Stomach (tissue), 9 donors: ENCODE measurements around the gene TTC33. TPM values are rescaled to one million over a fixed set of nuclear protein-coding genes. Genes with fewer than 3 reads are reported as not detected.

Experiments used
- DNase-seq, 2 donors: peaks; one replicate each; pipeline versions ENCODE4 v3.0.0 to v3.0.0-alpha.2; 2013 to 2019
- H3K27ac ChIP-seq, 5 donors: fragments of 200-600 bp in 4 of 5; sonication (generic) in 4 of 5; one replicate each; pipeline ENCODE4 v1.5.1; 2013 to 2019; ENCODE audit warnings: mild to moderate bottlenecking in 1 of 5, moderate library complexity in 1 of 5
- H3K27me3 ChIP-seq, 3 donors: fragments of 200-600 bp; sonication (generic); one replicate each; pipeline ENCODE4 v1.5.1; 2017 to 2019; ENCODE audit warnings: mixed run types in 1 of 3
- H3K36me3 ChIP-seq, 4 donors: fragments of 200-600 bp; sonication (generic); 1 replicate in 3 of 4; 2 replicates in 1 of 4; pipeline ENCODE4 v1.5.1; 2016 to 2019
- H3K4me1 ChIP-seq, 4 donors: fragments of 200-600 bp; sonication (generic); one replicate each; pipeline ENCODE4 v1.5.1; 2016 to 2019
- H3K4me3 ChIP-seq, 4 donors: fragments of 200-600 bp; sonication (generic) in 3 of 4; one replicate each; pipeline ENCODE4 v1.5.1; 2016 to 2019; ENCODE audit warnings: mild to moderate bottlenecking in 1 of 4
- H3K9me3 ChIP-seq, 4 donors: fragments of 200-600 bp; sonication (generic); one replicate each; pipeline ENCODE4 v1.5.1; 2016 to 2019
- CTCF ChIP-seq, 7 experiments: fragments of 450-650 bp in 4 of 7; fragments of 200-600 bp in 3 of 7; sonication (generic) in 3 of 7; IDR thresholded peaks; one replicate each; pipeline ENCODE4 v1.5.1; 2016 to 2019; ENCODE audit warnings: antibody characterized with exemption in 7 of 7, control low read depth in 2 of 7, mild to moderate bottlenecking in 1 of 7
- EP300 ChIP-seq: sonication (generic); formaldehyde crosslinking; IDR thresholded peaks from one replicate; pipeline ENCODE4 v1.6.1; 2017; ENCODE audit warnings: antibody characterized with exemption
- POLR2A ChIP-seq, 4 donors: fragments of 450-650 bp; IDR thresholded peaks; one replicate each; pipeline ENCODE4 v1.6.1; 2016; ENCODE audit warnings: antibody characterized with exemption in 4 of 4, control low read depth in 2 of 4, mild to moderate bottlenecking in 1 of 4, moderate library complexity in 1 of 4
- POLR2AphosphoS5 ChIP-seq, 3 donors: sonication (generic); formaldehyde crosslinking; IDR thresholded peaks; one replicate each; pipeline ENCODE4 v1.6.1; 2016; ENCODE audit warnings: antibody characterized with exemption in 3 of 3
- WGBS, 5 donors: extraction: QIAGEN DNeasy Blood & Tissue Kit in 3 of 5; methylation state at CpG; one replicate each; pipeline versions ENCODE4 v1.1.5 to v1.1.7; 2013 to 2018; 5-methylcytosine and 5-hydroxymethylcytosine counted together
- intact Hi-C: fragments of 100-400 bp; cut with DNase I; formaldehyde crosslinking; loops from one replicate; pipeline ENCODE4 v1.15.1; 2023; ENCODE audit warnings: low total_unique reads
- polyA plus RNA-seq, 3 donors: library from polyadenylated mRNA; stranded (reverse); fragments of 200-250 nt; gene quantifications; one replicate each; pipeline ENCODE4 v1.2.3, GENCODE V29; 2013
- total RNA-seq, 5 donors: library from RNA; depleted of rRNA; stranded (reverse); fragments of >200 nt; gene quantifications; one replicate each; pipeline versions ENCODE4 v1.1.0 to v1.2.3, GENCODE V29; 2014 to 2016
- donor health status: healthy with polysubstance abuse.
- donor health status: Bipolar disorder and iron deficiency.
- donor health status: healthy.

TTC33 gene
- total and polyA plus RNA-seq, 8 donors = 0.29 to 41.5 (median 7.3) TPM

- Histone ChIP-seq H3K4me1 (no peaks in the 10 kb centered on the region), H3K36me3 (no peaks in the 10 kb centered on the region), H3K27me3 (no peaks in the 10 kb centered on the region), H3K27ac (no peak overlapping the region), H3K9me3 (peaks cover 0 to 24% (median 4%) of the 10 kb centered on the region in 4 donors), H3K4me3 (no peak overlapping the region)
- intact Hi-C loops = no loop called here
- DNase-seq = no peak
- WGBS, 5 donors = 78 to 86% (median 83%) methylated on average over 6 to 7 of the region's 7 CpGs
- TF ChIP-seq POLR2AphosphoS5 (IDR thresholded peaks at IDR 0.05) (no peak), CTCF (IDR thresholded peaks at IDR 0.05) (no peak), POLR2A (IDR thresholded peaks at IDR 0.05) (no peak)
Observed at GRCh38 chr5:40634593-40634992, 121.2 kb downstream of the TTC33 start.

GRCh38 chr5:40634154-40634553, 121.6 kb downstream of the TTC33 start:
- Histone ChIP-seq H3K36me3 (no peaks in the 10 kb centered on the region), H3K27me3 (no peaks in the 10 kb centered on the region), H3K9me3 (peaks cover 0 to 22% (median 4%) of the 10 kb centered on the region in 4 donors), H3K4me1 (no peaks in the 10 kb centered on the region), H3K27ac (no peak overlapping the region), H3K4me3 (no peak overlapping the region)
- intact Hi-C loops = no loop called here
- WGBS, 5 donors = 58 to 94% (median 77%) methylated on average over 3 of the region's 3 CpGs
- DNase-seq = no peak
- TF ChIP-seq CTCF (IDR thresholded peaks at IDR 0.05) (no peak), POLR2AphosphoS5 (IDR thresholded peaks at IDR 0.05) (no peak), EP300 (no peak), POLR2A (IDR thresholded peaks at IDR 0.05) (no peak)

GRCh38 chr5:40631236-40631635, 124.5 kb downstream of the TTC33 start:
- no peak for DNase-seq
- Histone ChIP-seq H3K4me3 (no peak overlapping the region), H3K4me1 (peaks cover 0 to 6% (median 0%) of the 10 kb centered on the region in 4 donors), H3K36me3 (no peaks in the 10 kb centered on the region), H3K9me3 (peaks cover 0 to 5% (median 2%) of the 10 kb centered on the region in 4 donors), H3K27me3 (no peaks in the 10 kb centered on the region), H3K27ac (no peak overlapping the region)
- 72 to 82% (median 79%) methylated on average over 7 of the region's 7 CpGs for WGBS, 5 donors
- intact Hi-C loops = no loop called here
- TF ChIP-seq CTCF (IDR thresholded peaks at IDR 0.05) (no peak), POLR2AphosphoS5 (IDR thresholded peaks at IDR 0.05) (no peak), POLR2A (IDR thresholded peaks at IDR 0.05) (no peak), EP300 (no peak)

- DNase-seq = no peak
- no peaks in the 10 kb centered on the region for H3K36me3 ChIP-seq
- H3K9me3 ChIP-seq = no peaks in the 10 kb centered on the region
- TF ChIP-seq CTCF (IDR thresholded peaks at IDR 0.05) (no peak), EP300 (no peak), POLR2A (IDR thresholded peaks at IDR 0.05) (no peak), POLR2AphosphoS5 (IDR thresholded peaks at IDR 0.05) (no peak)
- no peak overlapping the region for H3K27ac ChIP-seq
- intact Hi-C loops = no loop called here
- H3K27me3 ChIP-seq = no peaks in the 10 kb centered on the region
- peaks cover 0 to 6% (median 0%) of the 10 kb centered on the region in 4 donors for H3K4me1 ChIP-seq
- no peak overlapping the region for H3K4me3 ChIP-seq
Observed at GRCh38 chr5:40630126-40630525, 125.6 kb downstream of the TTC33 start.
